RWPE1 (cell line): Measurements from ENCODE around the gene NFIA.

ENCODE experiments used
- CTCF ChIA-PET: fragments of 350-600 bp; sonication (Branson Sonifier 250); formaldehyde crosslinking; extraction: SDS; loops from one replicate; lab custom pipeline; 2021; lab: Yijun Ruan, JAX
- POLR2A ChIA-PET: fragments of 400-600 bp; formaldehyde crosslinking; extraction: SDS; loops from one replicate; lab custom pipeline; 2020; ENCODE audit warnings: antibody characterized with exemption; ENCODE audit not compliant: low non-redundant PET; lab: Yijun Ruan, JAX
- DNase-seq: peaks from one replicate; pipeline ENCODE4 v3.0.0; 2012; ENCODE audit warnings: low spot score
- H3K27ac ChIP-seq: fragments of 450-650 bp; 2 replicates; pipeline ENCODE4 v1.5.1; 2017
- TF ChIP-seq, protein P1 (sequence below): fragments of 450-650 bp; conservative IDR thresholded peaks from 2 replicates; pipeline ENCODE4 v1.5.1; 2017; ENCODE audit warnings: low read depth, mild to moderate bottlenecking

NFIA gene

DNA sequence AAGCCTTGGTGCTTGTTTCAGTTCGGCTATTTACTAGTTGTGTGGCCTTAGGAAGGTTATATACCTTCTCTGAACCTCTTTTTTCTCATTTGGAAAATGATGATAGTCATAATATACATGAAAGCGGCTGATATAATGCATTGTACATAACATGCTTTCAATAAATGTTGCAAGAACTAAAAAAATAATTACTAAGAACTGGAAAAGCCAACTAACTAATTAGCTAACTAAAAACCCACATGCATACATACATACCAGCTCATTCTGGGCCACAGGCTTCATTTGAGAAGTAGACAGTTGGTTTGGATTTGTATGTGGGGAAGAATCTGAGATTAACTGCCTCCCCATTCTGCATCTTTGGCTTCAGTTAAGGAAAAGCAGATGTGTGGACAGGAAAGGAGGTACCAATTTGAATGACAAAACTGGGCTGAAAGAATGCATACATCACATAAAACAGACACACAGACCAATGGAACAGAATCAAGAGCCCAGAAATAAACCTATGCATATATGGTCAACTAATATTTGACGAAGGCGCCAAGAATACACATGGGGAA lies 424.7 kb downstream of the NFIA start:
- H3K27ac ChIP-seq: no peak overlapping the region
- ChIA-PET POLR2A (no interaction called here), CTCF (interaction anchor here (0.7 to 0.9 kb wide), 2 partner anchors 20 to 165 kb away, joined by 3 to 5 read pairs; no protein-coding TSS in a partner anchor)
- DNase-seq: no peak
- TF ChIP-seq, protein P1, sequence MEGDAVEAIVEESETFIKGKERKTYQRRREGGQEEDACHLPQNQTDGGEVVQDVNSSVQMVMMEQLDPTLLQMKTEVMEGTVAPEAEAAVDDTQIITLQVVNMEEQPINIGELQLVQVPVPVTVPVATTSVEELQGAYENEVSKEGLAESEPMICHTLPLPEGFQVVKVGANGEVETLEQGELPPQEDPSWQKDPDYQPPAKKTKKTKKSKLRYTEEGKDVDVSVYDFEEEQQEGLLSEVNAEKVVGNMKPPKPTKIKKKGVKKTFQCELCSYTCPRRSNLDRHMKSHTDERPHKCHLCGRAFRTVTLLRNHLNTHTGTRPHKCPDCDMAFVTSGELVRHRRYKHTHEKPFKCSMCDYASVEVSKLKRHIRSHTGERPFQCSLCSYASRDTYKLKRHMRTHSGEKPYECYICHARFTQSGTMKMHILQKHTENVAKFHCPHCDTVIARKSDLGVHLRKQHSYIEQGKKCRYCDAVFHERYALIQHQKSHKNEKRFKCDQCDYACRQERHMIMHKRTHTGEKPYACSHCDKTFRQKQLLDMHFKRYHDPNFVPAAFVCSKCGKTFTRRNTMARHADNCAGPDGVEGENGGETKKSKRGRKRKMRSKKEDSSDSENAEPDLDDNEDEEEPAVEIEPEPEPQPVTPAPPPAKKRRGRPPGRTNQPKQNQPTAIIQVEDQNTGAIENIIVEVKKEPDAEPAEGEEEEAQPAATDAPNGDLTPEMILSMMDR: no peak
